ENCODE measurements around the gene TAF13. TPM values are rescaled to one million over a fixed set of nuclear protein-coding genes. Genes with fewer than 3 reads are reported as not detected.
A peak's percentile ranks its signal among the peaks of the same experiment; 100 is the strongest.

Gene TAF13
- total RNA-seq, 2 donors from 2014 or later: 26.8 to 27.0 TPM

- no peak for DNase-seq (ENCODE audit: low spot score)
- TF ChIP-seq POLR2A (IDR thresholded peaks at IDR 0.05): no peak
- no peak for TF ChIP-seq CTCF (IDR thresholded peaks at IDR 0.05)
- H3K9me3 ChIP-seq: no peaks in the 10 kb centered on the region
- no peaks in the 10 kb centered on the region for H3K36me3 ChIP-seq
- peaks cover 3% of the 10 kb centered on the region for H3K4me1 ChIP-seq (replicated peaks)
- intact Hi-C loops (cut with DNase I): loop anchor here (5.0 kb wide), 1 partner anchor 53 kb away; the partner anchor contains the start of gene WDR47
- H3K4me3 ChIP-seq: no peak overlapping the region
- H3K27ac ChIP-seq: no peak overlapping the region
- WGBS: 68% methylated on average over 1 of the region's 1 CpG
- no peaks in the 10 kb centered on the region for H3K27me3 ChIP-seq (replicated peaks; ENCODE audit: insufficient read depth)
These were observed 19.1 kb upstream of the TAF13 start for GRCh38 chr1:109094871-109095270.

- Histone ChIP-seq H3K27me3 (replicated peaks; ENCODE audit: insufficient read depth) (no peaks in the 10 kb centered on the region), H3K9me3 (no peaks in the 10 kb centered on the region), H3K4me1 (replicated peaks) (peaks cover 3% of the 10 kb centered on the region), H3K36me3 (no peaks in the 10 kb centered on the region), H3K27ac (no peak overlapping the region), H3K4me3 (no peak overlapping the region)
- DNase-seq (ENCODE audit: low spot score): no peak
- 62% methylated on average over 7 of the region's 7 CpGs for WGBS
- no peak for TF ChIP-seq POLR2AphosphoS5 (IDR thresholded peaks at IDR 0.05)
- TF ChIP-seq POLR2A (IDR thresholded peaks at IDR 0.05): no peak
- TF ChIP-seq CTCF (IDR thresholded peaks at IDR 0.05): no peak
- intact Hi-C loops (cut with DNase I): loop anchor here (5.0 kb wide), 1 partner anchor 52 kb away; the partner anchor contains the start of gene WDR47
These were observed 18.6 kb upstream of the TAF13 start for GRCh38 chr1:109094377-109094803.

- no peaks in the 10 kb centered on the region for H3K27me3 ChIP-seq (replicated peaks; ENCODE audit: insufficient read depth)
- peaks cover 3% of the 10 kb centered on the region for H3K4me1 ChIP-seq (replicated peaks)
- H3K9me3 ChIP-seq: no peaks in the 10 kb centered on the region
- intact Hi-C loops (cut with DNase I): loop anchor here (5.0 kb wide), 1 partner anchor 50 kb away; the partner anchor contains the start of gene WDR47
- DNase-seq (ENCODE audit: low spot score): no peak
- 8% methylated on average over 1 of the region's 1 CpG for WGBS
- H3K27ac ChIP-seq: peak overlapping the region; percentile 96 to 99
- H3K36me3 ChIP-seq: no peaks in the 10 kb centered on the region
- no peak for TF ChIP-seq POLR2A (IDR thresholded peaks at IDR 0.05)
- TF ChIP-seq CTCF (IDR thresholded peaks at IDR 0.05): no peak
- no peak for TF ChIP-seq POLR2AphosphoS5 (IDR thresholded peaks at IDR 0.05)
- peak overlapping the region; percentile 80 to 82 for H3K4me3 ChIP-seq
These were observed 16.0 kb upstream of the TAF13 start for GRCh38 chr1:109091839-109092193.

GRCh38 chr1:109091078-109091838, 15.5 kb upstream of the TAF13 start:
- intact Hi-C loops (cut with DNase I): loop anchor here (5.0 kb wide), 1 partner anchor 49 kb away; the partner anchor contains the start of gene WDR47
- H3K9me3 ChIP-seq: no peaks in the 10 kb centered on the region
- WGBS: under 1% methylated on average over 13 of the region's 13 CpGs

More at GRCh38 chr1:109091078-109091838, 15.5 kb upstream of the TAF13 start:
- peak overlapping the region; percentile 96 to 99 for H3K27ac ChIP-seq
- peaks cover 3% of the 10 kb centered on the region for H3K4me1 ChIP-seq (replicated peaks)
- H3K4me3 ChIP-seq: peak overlapping the region; percentile 80 to 82
- peak; percentile 12 for DNase-seq (ENCODE audit: low spot score)
- no peaks in the 10 kb centered on the region for H3K36me3 ChIP-seq
- no peak for TF ChIP-seq CTCF (IDR thresholded peaks at IDR 0.05)
- no peak for TF ChIP-seq POLR2AphosphoS5 (IDR thresholded peaks at IDR 0.05)
- no peak for TF ChIP-seq POLR2A (IDR thresholded peaks at IDR 0.05)
- H3K27me3 ChIP-seq (replicated peaks; ENCODE audit: insufficient read depth): no peaks in the 10 kb centered on the region

All from prostate gland (tissue), 2 donors.